Activated T-cell treated with anti-CD3 and anti-CD28 coated beads, Interleukin-2, amount 50 U/mL, for 1 hour (primary cell): ENCODE measurements around the gene ATP13A2.
"Not testable (repeated sequence)": the region's sequence is repeated elsewhere in the genome, so short reads cannot be mapped to it uniquely, and the experiment has no call there.

Source experiments
- DNase-seq: peaks from one replicate; pipeline ENCODE4 v3.0.0-alpha.2; 2020

Gene ATP13A2

DNA sequence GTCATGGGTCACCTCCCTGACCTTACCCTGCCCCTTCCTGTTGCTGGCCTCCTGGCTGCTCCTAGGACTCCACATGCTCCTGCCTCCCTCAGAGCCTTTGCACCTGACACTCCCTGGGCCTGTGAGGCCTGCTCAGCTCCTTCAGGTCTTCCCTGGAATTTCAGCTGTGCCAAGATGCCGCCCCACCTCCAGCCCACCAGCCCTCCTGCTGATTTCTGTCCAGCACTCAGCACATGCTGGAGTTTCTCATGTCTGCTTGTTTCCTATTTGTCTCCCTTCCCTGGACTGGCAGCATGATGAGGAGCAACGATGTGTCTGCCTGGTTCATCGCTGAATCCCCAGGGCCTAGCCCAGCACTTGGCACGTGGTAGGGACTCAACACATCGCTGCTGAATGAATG lies 34.4 kb downstream of the ATP13A2 start:
- no peak for DNase-seq

DNA sequence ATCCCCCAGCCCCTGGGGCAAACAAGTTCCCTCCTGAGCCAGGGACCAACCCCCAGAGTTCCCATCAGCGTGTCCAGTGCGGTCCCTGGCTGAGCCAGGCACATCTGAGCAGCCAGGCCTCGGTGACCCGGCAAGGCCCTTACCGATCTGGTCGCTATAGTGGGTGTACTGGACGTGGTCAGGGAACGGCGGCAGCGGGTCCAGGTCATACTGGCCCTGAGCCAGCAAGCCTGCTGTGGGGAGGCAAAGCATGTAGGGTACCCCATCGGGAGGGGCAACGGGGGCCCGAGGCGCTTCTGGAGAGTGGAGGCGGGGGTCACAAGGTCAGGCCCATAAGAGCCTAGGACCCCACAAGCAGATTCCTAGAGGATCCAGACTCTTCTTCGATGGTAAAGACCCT lies 34.8 kb downstream of the ATP13A2 start:
- no peak for DNase-seq

DNA sequence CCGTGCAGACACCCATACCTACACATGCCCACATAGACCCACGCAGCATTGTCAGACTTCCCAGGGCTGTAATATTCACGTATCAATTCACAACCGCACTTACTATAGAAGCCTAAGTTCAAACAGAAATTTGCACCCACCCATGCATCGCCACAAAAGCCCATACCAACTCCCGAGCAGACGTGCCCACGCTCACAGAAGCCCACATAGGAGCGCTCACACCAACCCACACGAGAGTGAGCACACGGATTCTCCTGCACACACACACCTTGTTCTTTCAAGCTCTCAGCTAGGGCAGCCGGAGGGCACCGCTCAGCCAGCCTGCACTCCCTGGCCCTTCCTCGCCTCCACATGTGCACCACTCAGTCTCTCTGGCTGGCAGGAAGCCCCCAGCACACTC lies 35.9 kb downstream of the ATP13A2 start:
- DNase-seq, result no peak

DNA sequence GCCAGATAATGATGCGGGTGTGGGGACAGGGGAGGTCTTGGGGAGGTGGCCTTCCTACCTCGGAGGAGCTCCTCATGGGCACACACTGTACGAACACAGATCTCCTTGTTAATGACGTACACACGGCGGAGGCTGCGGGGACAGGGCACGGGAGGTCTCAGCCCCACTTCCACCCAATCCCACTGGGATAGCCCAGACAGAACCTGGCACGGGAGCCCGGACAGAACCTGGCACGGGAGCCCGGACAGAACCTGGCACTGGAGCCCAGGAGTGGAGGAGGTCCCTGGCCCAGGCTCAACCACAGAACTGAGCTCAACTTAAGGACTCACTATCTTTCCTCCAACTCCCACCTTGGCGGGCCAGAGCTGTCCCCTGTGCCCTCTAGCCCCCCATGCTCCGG lies 36.5 kb downstream of the ATP13A2 start:
- no peak for DNase-seq

DNA sequence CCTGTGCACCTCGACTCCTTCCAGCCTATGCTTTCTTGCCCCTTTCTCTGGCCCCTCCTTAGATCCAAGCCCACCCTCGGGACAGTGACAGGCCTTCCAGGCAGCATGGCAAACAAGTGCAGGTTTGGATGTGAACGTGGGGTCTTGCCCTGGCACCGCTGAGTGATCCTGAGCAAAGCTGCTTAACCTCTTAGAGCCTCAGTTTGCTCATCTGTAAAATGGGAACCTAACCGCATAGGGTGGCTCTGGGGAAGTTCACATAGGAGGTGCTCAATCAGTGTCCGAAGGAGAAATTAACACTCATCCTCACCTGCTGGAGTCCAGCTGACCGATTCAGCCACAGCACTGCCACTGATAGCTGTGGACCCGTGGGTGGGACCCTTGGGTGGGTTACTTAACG lies 38.5 kb downstream of the ATP13A2 start:
- DNase-seq, result no peak

DNA sequence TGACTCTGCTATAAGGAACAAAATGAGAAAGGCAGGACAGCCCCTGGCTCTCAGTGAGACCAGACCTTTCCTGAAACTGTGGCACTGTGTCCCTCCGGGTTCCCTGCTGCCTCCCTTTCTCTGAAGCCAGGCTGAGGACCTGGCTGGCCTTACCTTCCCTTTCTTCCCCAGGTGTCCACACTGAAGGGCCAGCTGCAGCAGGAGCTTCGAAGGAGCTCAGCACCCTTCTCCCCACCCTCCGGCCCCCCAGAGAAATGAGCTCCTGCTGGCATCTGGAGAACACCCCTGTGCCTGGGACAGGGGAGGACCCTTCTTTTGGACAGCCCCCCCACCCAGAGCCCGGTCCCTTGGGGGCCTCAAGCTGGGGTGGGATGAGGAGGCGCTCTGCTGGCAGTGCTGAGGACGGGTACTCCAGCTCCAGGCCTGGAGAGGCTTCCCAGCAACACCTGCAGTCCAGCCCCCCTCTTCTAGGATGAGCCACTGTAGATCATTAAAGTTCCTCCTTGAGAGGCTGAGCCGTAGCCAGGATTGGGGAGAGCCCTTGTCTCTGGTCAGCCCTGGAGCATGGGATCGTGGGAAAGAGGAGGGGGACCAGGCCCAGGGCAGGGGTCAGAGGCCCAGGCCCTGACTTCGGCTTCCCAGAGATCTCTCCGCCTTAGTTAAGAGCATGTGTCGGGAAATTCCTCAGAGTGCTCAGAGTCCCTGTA lies 39.4 kb downstream of the ATP13A2 start:
- DNase-seq, result no peak

DNA sequence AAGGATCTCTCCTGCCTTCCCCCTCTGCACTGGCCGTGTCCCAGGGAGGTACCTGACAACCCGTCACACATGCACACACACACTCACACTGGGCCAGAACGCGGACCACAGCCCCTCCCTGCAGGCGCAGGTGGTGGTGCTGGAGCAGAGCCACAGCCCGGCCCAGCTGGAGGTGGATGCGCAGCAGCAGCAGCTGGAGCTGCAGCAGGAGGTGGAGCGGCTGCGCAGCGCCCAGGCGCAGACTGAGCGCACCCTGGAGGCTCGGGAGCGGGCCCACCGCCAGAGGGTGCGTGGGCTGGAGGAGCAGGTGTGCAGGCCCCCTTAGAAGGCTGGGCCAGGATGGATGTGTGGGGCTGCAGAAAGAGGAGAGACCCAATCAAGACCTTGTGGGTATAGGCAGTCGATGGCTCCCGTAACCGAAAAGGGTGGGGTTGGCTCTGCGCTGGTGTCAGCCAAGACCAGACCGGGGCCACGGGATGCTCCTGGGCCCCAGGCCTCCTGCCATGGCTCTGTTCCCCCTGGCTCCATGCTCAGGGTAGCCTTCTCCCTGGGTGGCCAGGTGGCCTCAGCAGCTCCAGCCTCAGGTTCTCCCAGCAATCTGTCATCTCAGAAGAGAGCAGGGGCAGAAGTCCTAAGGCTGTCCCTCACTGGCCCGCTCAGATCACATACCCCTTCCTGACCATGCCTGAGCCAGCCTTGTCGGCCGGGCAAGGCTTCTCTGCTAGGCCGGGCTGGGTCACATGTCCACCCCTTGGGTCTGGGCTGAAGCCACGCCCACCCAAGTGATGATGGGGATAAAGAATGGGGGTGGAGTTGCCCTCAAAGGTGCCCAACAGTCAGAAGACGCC lies 40.2 kb downstream of the ATP13A2 start:
- no peak for DNase-seq

DNA sequence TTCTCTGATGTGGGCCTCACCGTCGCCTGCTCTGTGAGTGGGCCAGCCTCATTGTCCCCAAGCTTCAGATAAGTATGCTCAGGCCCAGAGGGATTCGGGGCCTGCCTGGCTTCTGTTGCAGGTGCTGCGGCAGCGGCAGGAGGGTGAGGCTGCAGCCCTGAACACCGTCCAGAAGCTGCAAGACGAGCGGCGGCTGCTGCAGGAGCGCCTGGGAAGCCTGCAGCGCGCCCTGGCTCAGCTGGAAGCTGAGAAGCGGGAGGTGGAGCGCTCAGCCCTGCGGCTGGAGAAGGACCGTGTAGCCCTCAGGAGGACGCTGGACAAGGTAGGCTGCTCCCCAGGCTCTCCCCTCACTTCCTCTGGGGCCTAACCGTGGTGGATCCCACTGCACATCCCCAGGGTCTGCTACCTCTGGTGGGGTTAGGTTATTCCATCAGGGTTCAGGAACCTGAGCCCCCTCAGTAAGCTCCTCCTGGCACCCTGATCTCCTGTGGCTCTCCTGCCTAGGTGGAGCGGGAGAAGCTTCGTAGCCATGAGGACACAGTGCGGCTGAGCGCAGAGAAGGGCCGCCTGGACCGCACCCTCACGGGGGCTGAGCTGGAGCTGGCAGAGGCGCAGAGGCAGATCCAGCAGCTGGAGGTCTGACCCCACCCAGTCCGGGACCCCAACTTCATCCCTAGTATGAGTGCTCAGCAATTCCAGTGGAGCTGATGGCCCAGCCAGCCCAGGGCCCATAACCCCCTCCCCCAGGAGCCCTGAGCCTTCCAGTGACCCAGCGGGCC lies 41.4 kb downstream of the ATP13A2 start:
- DNase-seq, result no peak

DNA sequence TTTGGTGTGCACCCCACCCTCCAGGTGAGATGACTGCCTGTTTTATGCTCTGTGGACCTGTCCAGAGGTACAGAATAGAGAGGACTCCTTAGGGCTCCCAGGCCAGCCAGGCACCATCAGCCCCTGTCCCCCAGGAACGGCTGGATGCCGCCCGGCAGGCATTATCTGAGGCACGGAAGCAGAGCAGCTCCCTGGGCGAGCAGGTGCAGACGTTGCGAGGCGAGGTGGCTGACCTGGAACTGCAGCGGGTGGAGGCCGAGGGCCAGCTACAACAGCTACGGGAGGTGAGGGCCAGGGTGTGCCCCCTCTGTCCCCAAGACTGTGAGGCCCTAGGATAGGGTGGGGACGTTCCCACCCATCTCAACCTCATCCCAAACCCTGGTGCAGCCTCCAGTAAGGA lies 42.1 kb downstream of the ATP13A2 start:
- no peak for DNase-seq

DNA sequence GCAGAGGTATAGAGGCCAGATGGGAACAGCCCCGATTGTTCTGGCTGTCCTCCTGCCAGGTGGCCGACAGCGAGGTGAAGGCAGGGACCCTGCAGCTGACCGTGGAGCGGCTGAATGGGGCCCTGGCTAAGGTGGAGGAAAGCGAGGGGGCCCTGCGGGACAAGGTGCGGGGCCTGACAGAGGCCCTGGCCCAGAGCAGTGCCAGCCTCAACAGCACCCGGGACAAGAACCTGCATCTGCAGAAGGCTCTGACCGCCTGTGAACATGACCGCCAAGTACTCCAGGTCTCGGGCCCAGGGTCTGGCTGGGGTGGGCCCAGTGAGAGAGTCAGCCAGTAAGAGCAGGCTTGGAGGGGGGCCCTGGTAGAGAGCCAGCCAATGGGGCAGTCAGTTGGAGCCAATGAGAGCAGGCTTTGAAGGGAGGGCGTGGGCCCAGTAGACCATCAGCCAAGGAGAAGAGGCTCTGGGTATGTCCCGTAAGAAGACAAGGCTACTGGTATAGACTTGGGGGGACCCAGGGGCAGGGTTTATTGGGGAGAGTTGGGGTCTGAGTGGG lies 42.6 kb downstream of the ATP13A2 start:
- no peak for DNase-seq

DNA sequence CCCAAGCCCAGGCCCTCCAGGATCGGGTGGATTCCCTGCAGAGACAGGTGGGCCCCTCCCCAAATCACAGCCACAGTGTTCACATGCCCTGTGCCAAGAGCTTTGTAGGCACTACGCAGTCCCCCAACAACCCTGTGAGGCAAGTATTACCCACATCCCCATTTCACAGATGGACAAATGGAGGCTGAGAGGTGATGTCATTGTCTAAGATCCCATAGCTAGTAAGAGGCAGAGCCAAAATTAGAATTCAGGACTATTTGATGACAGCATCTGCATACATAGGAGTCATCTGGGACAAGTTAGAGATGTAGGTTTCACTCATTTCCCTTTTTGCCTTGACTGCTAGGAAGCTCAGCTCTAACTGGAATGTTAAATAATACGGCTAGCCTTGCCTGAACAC lies 43.4 kb downstream of the ATP13A2 start:
- DNase-seq, result no peak

DNA sequence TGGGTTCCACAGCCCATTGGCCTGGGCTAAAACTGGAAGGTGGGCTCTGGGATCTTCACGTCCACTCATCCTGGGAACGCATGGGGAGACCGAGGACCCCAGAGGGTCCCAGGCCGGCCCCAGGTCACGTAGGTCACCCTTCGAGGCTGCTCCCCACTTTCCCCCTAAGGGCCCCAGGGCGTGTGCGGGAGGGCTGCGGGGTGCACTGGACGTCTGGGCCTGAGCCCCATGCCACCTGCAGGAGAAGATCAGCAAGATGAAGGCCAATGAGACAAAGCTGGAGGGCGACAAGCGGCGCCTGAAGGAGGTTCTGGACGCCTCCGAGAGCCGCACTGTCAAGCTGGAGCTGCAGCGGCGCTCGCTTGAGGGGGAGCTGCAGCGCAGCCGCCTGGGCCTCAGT lies 43.8 kb downstream of the ATP13A2 start:
- DNase-seq, result no peak

DNA sequence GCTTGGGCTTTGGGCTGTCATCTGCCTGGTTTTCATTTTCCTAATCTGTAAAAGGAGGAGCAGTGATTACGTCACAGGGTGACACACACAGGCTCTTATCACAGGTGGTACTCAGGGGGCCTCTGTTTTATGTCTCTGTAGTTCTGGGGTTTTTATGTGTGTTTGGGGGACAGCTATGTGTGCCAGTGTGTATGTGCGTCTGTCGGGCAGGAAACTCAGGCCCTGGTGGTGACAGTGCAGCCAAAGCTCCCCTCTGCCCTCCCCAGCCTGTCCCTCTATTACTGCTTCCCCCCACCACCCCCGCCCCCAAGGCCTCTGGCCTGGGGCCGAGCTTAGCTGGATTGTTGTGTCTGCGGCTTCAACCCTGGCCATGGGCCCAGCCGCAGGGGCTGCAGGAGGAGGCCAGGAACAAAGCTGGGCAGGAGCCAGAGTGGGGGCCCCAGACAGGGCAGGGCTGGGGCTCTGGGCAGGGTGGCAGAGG lies 44.6 kb downstream of the ATP13A2 start:
- no peak for DNase-seq

DNA sequence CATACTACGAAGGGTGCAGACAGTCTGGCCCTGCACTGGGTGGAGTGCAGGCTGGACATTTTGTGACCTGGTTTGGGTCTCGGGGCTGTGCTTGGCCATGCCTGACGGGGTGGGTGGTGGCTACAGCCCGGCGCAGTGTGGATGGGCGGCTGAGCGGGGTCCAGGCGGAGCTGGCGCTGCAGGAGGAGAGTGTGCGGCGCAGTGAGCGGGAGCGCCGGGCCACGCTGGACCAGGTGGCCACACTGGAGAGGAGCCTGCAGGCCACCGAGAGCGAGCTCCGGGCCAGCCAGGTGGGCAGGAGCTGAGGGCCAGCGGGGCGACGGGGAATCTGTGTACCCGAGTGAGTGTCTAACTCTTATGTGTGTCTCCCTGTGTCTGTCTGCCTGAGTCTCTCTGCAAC lies 45.4 kb downstream of the ATP13A2 start:
- no peak for DNase-seq

DNA sequence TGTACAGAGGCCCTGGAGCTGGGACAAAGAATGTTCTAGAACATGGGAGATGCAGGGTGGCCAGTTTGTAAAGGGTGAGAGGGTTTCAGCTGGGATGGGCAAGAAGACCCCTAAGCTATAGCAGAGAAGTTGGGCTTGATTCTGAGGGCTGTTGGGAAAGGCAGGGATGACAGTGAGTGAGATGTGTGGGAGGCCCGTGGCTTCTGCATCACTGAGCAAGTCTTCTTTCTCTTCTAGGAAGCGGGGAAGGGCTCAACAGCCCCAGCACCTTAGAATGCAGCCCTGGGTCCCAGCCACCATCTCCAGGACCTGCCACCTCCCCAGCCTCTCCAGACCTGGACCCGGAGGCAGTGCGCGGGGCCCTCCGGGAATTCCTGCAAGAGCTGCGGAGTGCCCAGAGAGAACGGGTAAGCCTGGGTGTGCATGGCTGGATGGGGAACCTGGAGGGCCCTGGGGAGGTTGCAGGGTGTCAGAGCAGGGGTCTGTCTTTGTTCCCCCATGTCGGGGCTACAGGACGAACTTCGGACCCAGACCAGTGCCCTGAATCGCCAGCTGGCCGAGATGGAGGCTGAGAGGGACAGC lies 46.2 kb downstream of the ATP13A2 start:
- DNase-seq, result no peak

DNA sequence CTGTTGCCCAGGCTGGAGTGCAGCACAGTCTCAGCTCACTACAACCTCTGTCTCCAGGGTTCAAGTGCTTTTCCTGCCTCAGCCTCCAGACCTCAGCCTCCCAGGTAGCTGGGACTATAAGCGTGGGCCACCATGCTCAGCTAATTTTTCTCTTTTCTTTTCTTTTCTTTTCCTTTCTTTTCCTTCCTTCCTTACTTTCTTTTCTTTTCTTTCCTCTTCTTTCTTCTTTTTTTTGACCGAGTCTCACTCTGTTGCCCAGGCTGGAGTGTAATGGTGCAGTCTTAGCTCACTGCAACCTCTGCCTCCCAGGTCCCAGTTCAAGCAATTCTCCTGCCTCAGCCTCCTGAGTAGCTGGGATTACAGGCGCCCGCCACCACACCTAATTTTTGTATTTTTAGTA lies 47.6 kb downstream of the ATP13A2 start:
- DNase-seq, result not testable (repeated sequence)

DNA sequence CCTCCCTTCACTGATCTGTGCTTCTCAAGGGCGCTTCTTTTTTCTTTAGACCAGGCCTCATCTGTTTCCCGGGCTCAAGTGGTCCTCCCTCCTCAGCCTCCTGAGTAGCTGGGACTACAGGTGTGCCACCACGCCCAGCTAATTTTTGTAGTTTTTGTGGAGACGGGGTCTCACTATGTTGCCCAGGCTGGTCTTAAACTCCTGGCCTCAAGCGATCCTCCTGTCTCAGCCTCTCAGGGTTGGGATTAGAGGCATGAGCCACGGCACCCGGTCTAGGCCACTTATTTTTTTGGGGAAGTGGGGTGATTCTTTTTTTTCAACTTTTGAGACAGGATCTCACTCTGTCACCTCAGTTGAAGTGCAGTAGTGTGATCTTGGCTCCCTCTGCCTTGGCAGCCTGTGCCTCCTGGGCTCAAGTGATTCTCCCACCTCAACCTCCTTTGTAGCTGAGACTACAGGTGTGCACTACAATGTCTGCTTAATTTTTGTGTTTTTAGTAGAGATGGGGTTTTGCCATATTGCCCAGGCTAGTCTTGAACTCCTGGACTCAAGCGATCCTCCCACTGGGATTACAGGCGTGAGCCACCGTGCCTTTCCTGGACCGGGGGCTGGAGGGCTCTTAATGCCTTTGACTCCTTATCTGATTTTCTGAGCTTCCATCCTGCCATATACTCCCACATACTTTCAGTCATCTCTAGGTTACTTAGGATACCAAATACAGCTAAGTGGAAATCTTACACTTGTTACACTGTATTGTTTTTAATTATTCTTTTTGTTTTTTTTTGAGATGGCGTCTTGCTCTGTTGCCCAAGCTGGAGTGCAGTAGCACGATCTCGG lies 50.2 kb downstream of the ATP13A2 start:
- DNase-seq, result no peak

DNA sequence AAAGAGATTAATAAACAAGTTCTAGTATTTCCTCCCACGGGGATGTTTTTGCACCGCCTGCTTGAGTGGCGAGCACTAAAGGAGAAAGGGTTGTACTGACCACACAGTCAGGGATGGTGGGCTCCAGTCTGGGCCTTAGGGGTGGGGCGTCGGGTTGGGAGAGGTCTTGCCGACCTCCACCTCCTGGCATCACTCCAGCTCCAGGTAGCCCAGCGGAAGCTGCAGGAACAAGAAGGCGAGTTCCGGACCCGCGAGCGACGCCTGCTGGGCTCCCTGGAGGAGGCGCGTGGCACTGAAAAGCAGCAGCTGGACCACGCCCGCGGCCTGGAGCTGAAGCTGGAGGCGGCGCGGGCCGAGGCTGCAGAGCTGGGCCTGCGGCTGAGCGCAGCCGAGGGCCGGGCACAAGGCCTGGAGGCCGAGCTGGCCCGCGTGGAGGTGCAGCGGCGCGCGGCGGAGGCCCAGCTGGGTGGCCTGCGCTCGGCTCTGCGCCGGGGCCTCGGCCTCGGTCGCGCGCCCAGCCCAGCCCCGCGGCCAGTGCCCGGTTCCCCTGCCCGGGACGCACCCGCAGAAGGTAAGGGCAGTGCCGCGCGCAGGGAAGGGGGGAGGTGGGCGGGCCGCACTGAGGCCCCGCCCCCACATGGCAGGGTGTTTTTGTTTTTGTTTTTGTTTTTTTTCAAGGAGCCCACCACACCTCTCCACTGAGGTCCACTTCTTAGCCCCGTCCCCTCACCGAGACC lies 51.0 kb downstream of the ATP13A2 start:
- peak; percentile 78 for DNase-seq

DNA sequence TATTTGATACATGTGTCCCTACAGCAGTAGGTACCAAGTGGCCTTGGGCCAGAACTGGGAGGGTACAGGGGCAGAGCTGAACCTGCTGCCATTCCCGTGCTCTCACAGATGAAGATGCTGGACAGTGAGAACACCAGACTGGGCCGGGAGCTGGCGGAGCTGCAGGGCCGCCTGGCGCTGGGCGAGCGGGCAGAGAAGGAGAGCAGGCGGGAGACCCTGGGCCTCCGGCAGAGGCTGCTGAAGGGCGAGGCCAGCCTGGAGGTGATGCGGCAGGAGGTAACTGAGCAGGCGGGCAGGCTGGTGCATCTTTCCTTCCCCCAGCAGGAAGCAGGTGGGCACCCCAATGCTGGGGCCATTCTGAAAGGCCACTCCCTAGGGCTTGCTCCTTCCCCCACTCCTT lies 53.3 kb downstream of the ATP13A2 start:
- DNase-seq, result no peak

DNA sequence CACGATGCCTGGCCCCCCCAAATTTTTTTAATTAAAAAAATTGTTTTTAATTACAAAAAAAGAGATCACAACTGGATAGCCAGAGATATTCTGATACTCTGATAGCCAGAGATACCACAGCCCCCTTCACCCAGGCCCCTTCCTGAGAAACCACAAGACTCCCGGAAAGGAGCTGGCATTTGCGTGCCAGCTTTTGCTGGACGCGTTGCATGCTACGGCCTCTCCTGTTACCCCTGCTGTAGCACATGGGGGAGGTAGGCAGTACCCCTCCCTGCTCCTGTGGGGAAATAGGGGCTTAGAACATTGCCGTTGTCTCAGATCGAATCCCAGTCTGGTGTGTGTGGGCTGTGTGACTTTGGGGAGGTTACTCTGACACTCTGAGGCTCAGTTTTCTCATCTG lies 54.0 kb downstream of the ATP13A2 start:
- no peak for DNase-seq

DNA sequence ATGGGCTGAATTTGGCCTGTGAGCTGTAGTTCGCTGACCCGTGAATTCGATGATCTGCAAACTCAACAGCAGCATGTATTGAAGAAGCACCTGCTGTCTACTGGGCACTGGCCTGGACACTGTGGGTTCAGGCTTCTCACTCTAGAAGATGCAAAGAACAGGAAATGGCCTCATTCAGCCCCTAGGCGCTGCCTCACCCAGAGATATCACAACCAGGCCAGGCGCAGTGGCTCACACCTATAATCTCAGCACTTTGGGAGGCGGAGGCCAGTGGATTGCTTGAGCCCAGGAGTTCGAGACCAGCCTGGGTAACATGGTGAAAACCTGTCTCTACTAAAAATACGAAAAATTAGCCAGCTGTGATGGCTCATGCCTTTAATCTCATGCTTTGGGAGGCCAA lies 55.0 kb downstream of the ATP13A2 start:
- DNase-seq, result no peak
